Measurements from ENCODE around the gene MCIDAS.

DNA sequence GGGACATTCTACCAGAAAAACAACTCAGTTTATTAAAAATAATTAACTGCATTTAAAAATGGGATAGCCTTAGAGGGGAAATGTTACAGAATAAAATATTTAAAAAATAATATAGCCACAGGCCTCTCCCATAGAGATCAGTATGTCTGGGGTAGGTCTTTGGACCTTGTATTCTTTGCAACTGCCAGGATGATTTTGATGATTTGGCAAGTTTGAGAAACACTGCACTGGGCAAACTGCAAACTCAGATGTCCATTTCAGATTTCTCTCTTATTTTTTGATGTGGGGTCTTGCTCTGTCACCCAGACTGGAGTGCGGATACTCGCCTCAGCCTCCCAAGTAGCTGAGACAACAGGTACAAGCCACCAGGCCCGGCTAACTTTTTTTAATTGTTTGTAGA, 31.2 kb upstream of the MCIDAS start:
- TF ChIP-seq CTCF (IDR thresholded peaks at IDR 0.05 in 8 of 11, conservative IDR thresholded peaks at IDR 0.05 in 3 of 11): no peak
- TF ChIP-seq POLR2AphosphoS5 (IDR thresholded peaks at IDR 0.05): no peak
- no peak for TF ChIP-seq POLR2A (IDR thresholded peaks at IDR 0.05)
